A549 treated with DMSO at 1 μM for 4 hours (cell line): ENCODE results near the gene PYHIN1. TPM values are rescaled to one million over a fixed set of nuclear protein-coding genes. Genes with fewer than 3 reads are reported as not detected.

Experiments
- total RNA-seq: library from RNA; stranded (reverse); fragments of 200-300 nt; extraction: Qiagen RNA extraction; gene quantifications from 5 replicates; pipeline ENCODE4 v1.2.3, GENCODE V29; 2022; ENCODE audit warnings: low read depth

PYHIN1 gene
- not detected in 5 replicates for total RNA-seq

DNA sequence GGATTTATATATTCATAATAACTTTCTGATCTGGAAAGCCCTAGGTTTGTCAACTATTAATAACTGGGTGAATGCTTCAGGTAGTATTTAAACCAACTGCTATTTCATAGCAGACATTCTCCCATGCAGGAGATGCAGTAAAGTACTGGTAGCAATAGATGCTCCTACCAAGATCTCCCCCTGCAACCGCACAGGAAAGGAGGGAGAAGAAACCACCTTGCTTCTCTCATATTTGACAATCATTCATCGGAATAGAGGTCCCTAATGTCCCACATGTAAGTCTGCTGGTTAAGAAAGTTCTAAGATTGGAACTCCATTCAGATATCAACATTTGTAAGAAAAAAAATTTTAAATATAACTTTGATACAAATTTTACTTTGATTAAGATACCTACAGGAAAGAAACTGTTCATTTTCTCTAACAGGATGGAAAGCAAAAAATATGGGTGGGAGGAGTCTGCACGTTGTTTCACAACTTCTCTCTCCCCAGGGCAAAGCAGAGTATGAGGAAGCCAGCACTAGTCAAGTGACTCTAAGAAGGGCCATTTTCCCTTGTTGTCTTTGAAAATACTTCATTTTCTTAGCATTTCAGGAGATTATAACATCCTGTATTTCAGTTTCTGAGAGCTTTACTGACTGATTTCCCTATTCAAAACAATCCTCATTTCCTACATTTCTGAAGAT is at the start of gene PYHIN1:
TSS of gene PYHIN1 (plus strand) at position 498 of the 683 bp plus-strand sequence. CDS start 5,359 bp downstream, outside the sequence.

DNA sequence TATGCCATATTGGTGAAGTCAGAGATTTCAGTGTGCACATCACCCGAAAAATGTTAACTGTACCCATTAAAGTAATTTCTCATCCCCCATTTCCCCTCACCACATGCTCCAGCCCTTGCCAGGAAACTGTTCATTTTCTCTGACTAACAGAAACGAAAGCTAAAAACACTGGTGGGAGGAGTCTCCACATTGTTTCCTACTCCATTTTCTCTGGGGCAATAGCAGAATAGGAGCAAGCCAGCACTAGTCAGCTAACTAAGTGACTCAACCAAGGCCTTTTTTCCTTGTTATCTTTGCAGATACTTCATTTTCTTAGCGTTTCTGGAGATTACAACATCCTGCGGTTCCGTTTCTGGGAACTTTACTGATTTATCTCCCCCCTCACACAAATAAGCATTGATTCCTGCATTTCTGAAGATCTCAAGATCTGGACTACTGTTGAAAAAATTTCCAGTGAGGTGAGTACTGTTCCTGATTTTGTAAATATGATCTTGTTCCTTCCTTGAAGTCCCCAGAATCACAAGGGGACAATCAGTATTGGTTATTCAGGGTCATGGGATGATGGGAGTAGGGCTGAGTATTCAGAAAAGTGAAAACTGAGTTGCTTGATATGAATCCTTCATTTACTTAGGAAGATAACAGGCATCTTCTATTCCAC is 78.5 kb downstream of the PYHIN1 start, which contains the start of gene IFI16:
TSS of gene IFI16 (plus strand) at position 204 of the 658 bp plus-strand sequence. CDS start 4,774 bp downstream, outside the sequence.

Other genes with a start within 250 kb of the PYHIN1 start
- gene SPTA1, start 244.8 kb upstream of the PYHIN1 start, total RNA-seq, result not detected in 5 replicates
- not detected in 5 replicates for gene OR6K2, start 230.9 kb upstream of the PYHIN1 start, total RNA-seq
- not detected in 5 replicates for gene OR6K3, start 210.8 kb upstream of the PYHIN1 start, total RNA-seq
- gene OR6K6, start 176.8 kb upstream of the PYHIN1 start, total RNA-seq, result not detected in 5 replicates
- not detected in 5 replicates for gene OR6N1, start 159.4 kb upstream of the PYHIN1 start, total RNA-seq
- not detected in 5 replicates for gene OR6N2, start 150.3 kb upstream of the PYHIN1 start, total RNA-seq
- gene MNDA, start 100.2 kb upstream of the PYHIN1 start, total RNA-seq, result not detected in 5 replicates
- 3.8 to 4.7 TPM (median 4.0 TPM) in 5 replicates for gene IFI16, start 78.4 kb downstream of the PYHIN1 start, total RNA-seq
- gene AIM2, start 145.2 kb downstream of the PYHIN1 start, total RNA-seq, result not detected in 5 replicates
- gene CADM3, start 240.1 kb downstream of the PYHIN1 start, total RNA-seq, result 0.08 to 0.15 TPM (median 0.14 TPM) in 5 replicates